ENCODE measurements around the gene MST1R.

- no peak for TF ChIP-seq POLR2AphosphoS5 (IDR thresholded peaks at IDR 0.05; ENCODE audit: low read depth, low read length)
- no peak for TF ChIP-seq POLR2A (IDR thresholded peaks at IDR 0.05; ENCODE audit: low read depth, low read length)
These were observed 63.3 kb downstream of the MST1R start for GRCh38 chr3:49840388-49840787.
